Activated CD4-positive, alpha-beta T cell treated with anti-CD3 and anti-CD28 coated beads for 36 hours (primary cell): ENCODE results near the gene BRD1. TPM values are rescaled to one million over a fixed set of nuclear protein-coding genes. Genes with fewer than 3 reads are reported as not detected.

Experiments
- ATAC-seq: fragments of 200-7000 bp; cut with Tn5 transposase; one replicate; pipeline ENCODE4 v1.10.0; 2021; ENCODE audit warnings: mild to moderate bottlenecking, moderate library complexity
- CTCF ChIA-PET: fragments of 350-600 bp; sonication (Branson Sonifier 250); formaldehyde crosslinking; loops from one replicate; lab custom pipeline; 2021; ENCODE audit warnings: antibody characterized with exemption; lab: Charles Lee
- POLR2A ChIA-PET: fragments of 350-600 bp; sonication (Branson Sonifier 250); formaldehyde crosslinking; loops from one replicate; lab custom pipeline; 2021; ENCODE audit warnings: antibody characterized with exemption, inconsistent platforms; lab: Charles Lee
- DNase-seq: peaks from one replicate; pipeline ENCODE4 v3.0.0-alpha.2; 2020
- H3K27ac Mint-ChIP-seq: one replicate; pipeline ENCODE4 v1.8.0; 2021; ENCODE audit warnings: mixed read lengths
- H3K27me3 Mint-ChIP-seq: one replicate; pipeline ENCODE4 v1.8.0; 2021; ENCODE audit warnings: mixed read lengths
- H3K36me3 Mint-ChIP-seq: one replicate; pipeline ENCODE4 v1.8.0; 2021; ENCODE audit warnings: low read depth, mixed read lengths
- H3K4me1 Mint-ChIP-seq: one replicate; pipeline ENCODE4 v1.8.0; 2021; ENCODE audit warnings: mixed read lengths
- H3K4me3 Mint-ChIP-seq: one replicate; pipeline ENCODE4 v1.8.0; 2021; ENCODE audit warnings: mild to moderate bottlenecking, moderate library complexity, mixed read lengths
- H3K9me3 Mint-ChIP-seq: one replicate; pipeline ENCODE4 v1.8.0; 2021; ENCODE audit warnings: low read depth, mixed read lengths
- intact Hi-C, 2 experiments: fragments of 100-400 bp; cut with DNase I in 1 of 2; cut with micrococcal nuclease in 1 of 2; formaldehyde crosslinking; loops; one replicate each; pipeline versions ENCODE4 v1.14.2 to v1.15.1; 2022 to 2024; cut with DNase I, micrococcal nuclease
- total RNA-seq, 2 experiments: library from RNA; stranded (reverse); gene quantifications; one replicate each; pipeline ENCODE4 v1.2.3, GENCODE V29; 2021

The BRD1 gene
- total RNA-seq, 2 experiments from 2014 or later: 22.1 to 23.6 TPM

GRCh38 chr22:49798486-49799151, 29.1 kb downstream of the BRD1 start:
- intact Hi-C loops: no loop called here
- ATAC-seq: no peak
- CTCF ChIA-PET: interaction anchor here (1.0 kb wide), 1 partner anchor 10 kb away, joined by 3 read pairs; no protein-coding TSS in a partner anchor
- H3K27me3 Mint-ChIP-seq: no peaks in the 10 kb centered on the region
- no peak overlapping the region for H3K27ac Mint-ChIP-seq
- peaks cover 37% of the 10 kb centered on the region for H3K36me3 Mint-ChIP-seq
- POLR2A ChIA-PET: no interaction called here
- DNase-seq: no peak
- no peaks in the 10 kb centered on the region for H3K9me3 Mint-ChIP-seq
- H3K4me3 Mint-ChIP-seq: no peak overlapping the region
- H3K4me1 Mint-ChIP-seq: peaks cover 3% of the 10 kb centered on the region

DNA sequence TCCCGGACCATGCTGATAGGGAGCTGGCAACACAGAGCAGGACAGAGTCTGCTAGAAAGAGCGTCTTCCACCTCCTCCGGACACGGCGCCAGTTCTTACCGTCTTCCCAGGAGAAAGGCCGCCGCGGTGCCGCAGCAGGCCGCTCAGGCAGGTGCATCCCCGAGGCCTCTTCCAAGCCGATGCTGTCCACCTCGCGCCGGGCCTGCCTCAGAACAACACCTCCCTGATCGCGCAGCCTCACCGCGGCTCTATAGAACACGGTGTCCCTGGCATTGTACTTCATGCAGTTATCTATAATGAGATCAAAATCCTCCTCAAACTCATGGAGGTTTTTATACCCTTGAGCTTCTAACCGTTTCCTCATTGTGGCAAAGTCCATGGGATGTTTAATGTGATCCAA, 30.0 kb downstream of the BRD1 start:
- ChIA-PET POLR2A (no interaction called here), CTCF (interaction anchor here (0.5 kb wide), 1 partner anchor 606 kb away, joined by 3 read pairs; no protein-coding TSS in a partner anchor)
- Mint-ChIP-seq H3K4me3 (no peak overlapping the region), H3K9me3 (no peaks in the 10 kb centered on the region), H3K4me1 (peaks cover under 1% of the 10 kb centered on the region), H3K27me3 (no peaks in the 10 kb centered on the region), H3K27ac (no peak overlapping the region), H3K36me3 (peaks cover 41% of the 10 kb centered on the region)
- no peak for DNase-seq
- intact Hi-C loops: no loop called here
- ATAC-seq: no peak

- POLR2A ChIA-PET: no interaction called here
- intact Hi-C loops: no loop called here
- DNase-seq (no peak), ATAC-seq (no peak)
- Mint-ChIP-seq H3K27me3 (no peaks in the 10 kb centered on the region), H3K9me3 (no peaks in the 10 kb centered on the region), H3K4me1 (peaks cover 9% of the 10 kb centered on the region), H3K4me3 (no peak overlapping the region), H3K36me3 (peaks cover 47% of the 10 kb centered on the region), H3K27ac (no peak overlapping the region)
- CTCF ChIA-PET: no interaction called here
These were observed 30.9 kb downstream of the BRD1 start for GRCh38 chr22:49796596-49797270.

DNA sequence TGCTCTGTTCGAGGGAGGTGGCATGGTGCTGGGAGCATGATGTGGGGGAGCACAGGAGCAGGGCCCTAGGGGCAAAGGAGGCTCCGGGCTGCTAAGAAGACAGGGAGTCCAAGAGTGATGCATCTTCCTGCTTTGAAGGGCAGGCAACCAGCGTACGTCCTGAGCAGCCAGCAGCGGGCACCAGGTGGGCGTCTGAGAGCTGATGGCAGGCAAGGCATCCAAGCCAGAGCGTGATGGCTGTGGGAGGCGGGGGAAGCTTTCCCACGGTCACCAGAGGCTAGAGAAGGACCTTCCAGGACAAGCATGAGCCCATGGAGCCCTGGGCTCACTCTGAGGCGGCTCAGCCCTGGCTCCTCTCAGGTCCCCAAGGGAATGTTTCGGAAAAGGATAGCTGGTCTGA, 32.2 kb downstream of the BRD1 start:
- H3K4me1 Mint-ChIP-seq: peaks cover 20% of the 10 kb centered on the region
- peak overlapping the region; percentile 13 for H3K27ac Mint-ChIP-seq
- no peak for ATAC-seq

DNA sequence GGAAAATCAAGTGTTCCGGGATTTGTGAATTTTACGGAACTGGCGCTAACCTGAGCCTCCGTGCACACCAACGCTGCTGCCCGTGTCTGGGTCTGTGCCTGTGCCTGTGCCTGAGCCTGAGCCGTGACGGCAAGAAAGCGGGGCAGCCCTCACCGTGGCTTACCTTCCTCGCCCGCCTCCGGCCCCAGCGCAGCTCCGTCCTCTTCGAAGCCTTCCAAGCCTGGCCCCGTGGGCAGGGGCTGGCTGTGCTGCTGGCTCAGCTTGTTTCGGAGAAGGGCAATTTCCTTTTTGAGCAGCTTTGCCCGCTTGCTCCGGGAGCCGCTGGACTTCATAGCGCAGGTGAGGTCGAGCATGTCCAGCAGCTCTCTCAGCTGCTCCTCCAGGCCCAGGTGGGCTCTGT, 33.8 kb downstream of the BRD1 start:
- peaks cover 57% of the 10 kb centered on the region for H3K36me3 Mint-ChIP-seq
- no peak overlapping the region for H3K4me3 Mint-ChIP-seq

More for the DNA sequence above, 32.2 kb downstream of the BRD1 start:
- Mint-ChIP-seq H3K9me3 (no peaks in the 10 kb centered on the region), H3K27me3 (no peaks in the 10 kb centered on the region), H3K36me3 (peaks cover 51% of the 10 kb centered on the region), H3K4me3 (no peak overlapping the region)
- POLR2A ChIA-PET: no interaction called here
- CTCF ChIA-PET: interaction anchor here (0.7 to 1.1 kb wide), 2 partner anchors 22 to 28 kb away, joined by 3 read pairs; no protein-coding TSS in a partner anchor
- intact Hi-C loops: no loop called here
- DNase-seq: no peak

GRCh38 chr22:49793296-49793695, 34.4 kb downstream of the BRD1 start:
- no peak overlapping the region for H3K4me3 Mint-ChIP-seq
- DNase-seq: no peak
- peaks cover 41% of the 10 kb centered on the region for H3K4me1 Mint-ChIP-seq
- no peak overlapping the region for H3K27ac Mint-ChIP-seq
- CTCF ChIA-PET: no interaction called here
- no peak for ATAC-seq
- POLR2A ChIA-PET: no interaction called here
- peaks cover 55% of the 10 kb centered on the region for H3K36me3 Mint-ChIP-seq
- intact Hi-C loops: no loop called here
- H3K27me3 Mint-ChIP-seq: no peaks in the 10 kb centered on the region
- no peaks in the 10 kb centered on the region for H3K9me3 Mint-ChIP-seq

More for the DNA sequence above, 33.8 kb downstream of the BRD1 start:
- ChIA-PET POLR2A (no interaction called here), CTCF (no interaction called here)
- H3K4me1 Mint-ChIP-seq: peaks cover 37% of the 10 kb centered on the region
- intact Hi-C loops: no loop called here
- no peak overlapping the region for H3K27ac Mint-ChIP-seq
- ATAC-seq: no peak
- no peak for DNase-seq
- no peaks in the 10 kb centered on the region for H3K9me3 Mint-ChIP-seq
- H3K27me3 Mint-ChIP-seq: no peaks in the 10 kb centered on the region

DNA sequence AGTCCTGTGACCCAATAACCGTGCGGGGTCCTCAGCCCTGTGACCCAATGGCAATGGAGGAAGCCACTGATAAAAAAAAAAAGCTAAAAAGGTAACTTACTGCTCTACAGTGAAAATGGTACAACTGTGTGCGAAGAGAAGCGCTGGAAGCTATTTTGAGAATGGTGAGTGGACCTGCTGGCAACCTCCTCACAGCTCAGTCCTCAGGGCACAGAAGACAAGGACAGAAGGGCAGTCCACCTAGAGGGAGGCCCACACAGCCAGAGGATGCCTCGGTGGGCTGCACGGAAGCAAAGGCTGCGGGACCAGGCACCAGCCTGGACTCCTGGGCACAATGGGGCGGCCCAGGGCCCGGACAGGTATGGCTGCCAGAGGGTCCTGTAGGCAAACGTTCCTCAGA, 35.6 kb downstream of the BRD1 start:
- H3K9me3 Mint-ChIP-seq: no peaks in the 10 kb centered on the region
- ATAC-seq: no peak
- no peak overlapping the region for H3K27ac Mint-ChIP-seq
- intact Hi-C loops: no loop called here
- no peak for DNase-seq
- H3K27me3 Mint-ChIP-seq: no peaks in the 10 kb centered on the region
- H3K4me1 Mint-ChIP-seq: peaks cover 49% of the 10 kb centered on the region
- H3K4me3 Mint-ChIP-seq: no peak overlapping the region
- CTCF ChIA-PET: interaction anchor here (1.0 kb wide), 1 partner anchor 24 kb away, joined by 3 read pairs; no protein-coding TSS in a partner anchor
- H3K36me3 Mint-ChIP-seq: peaks cover 53% of the 10 kb centered on the region
- POLR2A ChIA-PET: interaction anchor here (0.6 kb wide), 1 partner anchor 23 kb away, joined by 5 read pairs; no protein-coding TSS in a partner anchor

DNA sequence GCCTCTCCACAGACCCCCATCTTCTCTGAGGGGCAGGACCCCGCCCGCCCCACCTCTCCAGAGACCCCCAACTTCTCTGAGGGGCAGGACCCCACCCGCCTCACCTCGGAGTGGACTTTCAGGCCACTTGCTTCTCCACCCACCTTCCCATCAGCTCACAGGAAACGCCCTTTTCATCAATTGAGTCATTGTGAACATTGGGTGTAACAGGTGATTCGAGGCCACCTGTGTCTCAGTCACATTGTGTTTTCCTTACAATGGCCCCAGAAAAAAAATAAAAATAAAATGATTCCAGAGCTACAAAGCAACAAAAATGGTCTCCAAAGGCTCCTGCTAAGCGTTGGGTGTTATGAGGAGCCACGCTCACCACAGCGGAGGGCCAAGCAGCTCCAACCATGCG, 36.0 kb downstream of the BRD1 start:
- peaks cover 49% of the 10 kb centered on the region for H3K4me1 Mint-ChIP-seq
- POLR2A ChIA-PET: no interaction called here

GRCh38 chr22:49790912-49791311, 36.8 kb downstream of the BRD1 start:
- no peak overlapping the region for H3K4me3 Mint-ChIP-seq
- no peak overlapping the region for H3K27ac Mint-ChIP-seq
- peaks cover 51% of the 10 kb centered on the region for H3K4me1 Mint-ChIP-seq

More for the DNA sequence above, 36.0 kb downstream of the BRD1 start:
- ATAC-seq: no peak
- CTCF ChIA-PET: interaction anchor here (1.0 kb wide), 1 partner anchor 24 kb away, joined by 3 read pairs; no protein-coding TSS in a partner anchor
- H3K9me3 Mint-ChIP-seq: no peaks in the 10 kb centered on the region
- H3K36me3 Mint-ChIP-seq: peaks cover 53% of the 10 kb centered on the region
- H3K4me3 Mint-ChIP-seq: no peak overlapping the region
- DNase-seq: no peak
- no peaks in the 10 kb centered on the region for H3K27me3 Mint-ChIP-seq
- H3K27ac Mint-ChIP-seq: peak overlapping the region; percentile 72
- intact Hi-C loops: no loop called here

GRCh38 chr22:49789289-49790141, 38.2 kb downstream of the BRD1 start:
- Mint-ChIP-seq H3K4me1 (peaks cover 51% of the 10 kb centered on the region), H3K27me3 (no peaks in the 10 kb centered on the region), H3K9me3 (no peaks in the 10 kb centered on the region), H3K27ac (peak overlapping the region; percentile 68), H3K4me3 (no peak overlapping the region), H3K36me3 (peaks cover 48% of the 10 kb centered on the region)
- ATAC-seq (peak; percentile 87), DNase-seq (peak; percentile 61)
- intact Hi-C loops: no loop called here
- CTCF ChIA-PET: interaction anchor here (1.1 kb wide), 1 partner anchor 10 kb away, joined by 3 read pairs; no protein-coding TSS in a partner anchor
- POLR2A ChIA-PET: no interaction called here

More at GRCh38 chr22:49790912-49791311, 36.8 kb downstream of the BRD1 start:
- intact Hi-C loops: no loop called here
- peaks cover 59% of the 10 kb centered on the region for H3K36me3 Mint-ChIP-seq
- ChIA-PET CTCF (interaction anchor here (0.6 to 1.0 kb wide), 2 partner anchors 23 to 34 kb away, joined by 3 read pairs; no protein-coding TSS in a partner anchor), POLR2A (no interaction called here)
- H3K9me3 Mint-ChIP-seq: no peaks in the 10 kb centered on the region
- DNase-seq (no peak), ATAC-seq (no peak)
- H3K27me3 Mint-ChIP-seq: no peaks in the 10 kb centered on the region

DNA sequence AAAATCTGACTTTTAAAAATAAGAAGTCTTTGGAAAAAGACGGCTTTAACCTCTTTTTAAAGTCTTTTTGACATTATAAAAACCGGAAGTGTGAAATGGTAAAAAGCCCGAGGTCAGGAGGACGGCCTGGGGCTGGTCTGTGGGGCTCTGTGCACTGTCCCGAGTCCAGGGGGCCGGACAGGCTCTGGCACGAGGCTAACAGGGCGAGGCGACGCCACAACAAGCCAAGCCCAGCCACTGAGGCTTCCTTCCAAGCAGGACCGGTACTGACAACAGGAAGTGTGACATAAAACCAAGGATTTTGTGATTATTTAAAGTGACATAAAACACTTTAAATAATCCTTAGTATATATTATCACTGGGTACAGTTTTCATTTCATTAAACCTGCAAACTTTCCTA, 39.2 kb downstream of the BRD1 start:
- H3K9me3 Mint-ChIP-seq: no peaks in the 10 kb centered on the region
- ChIA-PET CTCF (interaction anchor here (1.1 kb wide), 1 partner anchor 11 kb away, joined by 3 read pairs; no protein-coding TSS in a partner anchor), POLR2A (no interaction called here)
- intact Hi-C loops: no loop called here
- no peaks in the 10 kb centered on the region for H3K27me3 Mint-ChIP-seq
- peaks cover 51% of the 10 kb centered on the region for H3K4me1 Mint-ChIP-seq
- peak overlapping the region; percentile 19 for H3K27ac Mint-ChIP-seq
- DNase-seq: no peak
- ATAC-seq: no peak
- peaks cover 45% of the 10 kb centered on the region for H3K36me3 Mint-ChIP-seq
- H3K4me3 Mint-ChIP-seq: no peak overlapping the region
